Lung (tissue), 12 donors: ENCODE results near the gene CCDC14. TPM values are rescaled to one million over a fixed set of nuclear protein-coding genes. Genes with fewer than 3 reads are reported as not detected.

Experiments used
- ATAC-seq: fragments of 200-7000 bp; cut with Tn5 transposase; one replicate; pipeline ENCODE4 v1.9.1; 2020; ENCODE audit warnings: moderate number of reproducible peaks; ENCODE audit not compliant: insufficient read depth, low FRiP score
- DNase-seq, 3 donors: peaks; one replicate each; pipeline ENCODE4 v3.0.0-alpha.2; 2013 to 2017
- H3K27ac ChIP-seq, 2 donors: one replicate each; pipeline ENCODE4 v1.5.1; 2013; ENCODE audit warnings: mild to moderate bottlenecking in 2 of 2, moderate library complexity in 2 of 2, control low read depth in 1 of 2, inconsistent platforms in 1 of 2, low read depth in 1 of 2, low read length in 1 of 2
- H3K27me3 ChIP-seq, 3 donors: one replicate each; pipeline ENCODE4 v1.5.1; 2013; ENCODE audit warnings: low read length in 2 of 3; ENCODE audit not compliant: control insufficient read depth in 3 of 3, insufficient read depth in 3 of 3
- H3K36me3 ChIP-seq, 4 donors: one replicate each; pipeline ENCODE4 v1.5.1; 2013; ENCODE audit warnings: low read length in 4 of 4, mild to moderate bottlenecking in 1 of 4, moderate library complexity in 1 of 4; ENCODE audit not compliant: control insufficient read depth in 4 of 4, insufficient read depth in 4 of 4
- H3K4me1 ChIP-seq, 5 donors: one replicate each; pipeline ENCODE4 v1.5.1; 2013; ENCODE audit warnings: low read length in 5 of 5, mild to moderate bottlenecking in 2 of 5, moderate library complexity in 1 of 5; ENCODE audit not compliant: control insufficient read depth in 5 of 5, insufficient read depth in 5 of 5
- H3K4me3 ChIP-seq: one replicate; pipeline ENCODE4 v1.5.1; 2013; ENCODE audit warnings: mild to moderate bottlenecking, control low read depth, moderate library complexity
- H3K9ac ChIP-seq, 2 donors: one replicate each; pipeline ENCODE4 v1.5.1; 2013; ENCODE audit warnings: low read length in 2 of 2, control low read depth in 1 of 2; ENCODE audit not compliant: insufficient read depth in 1 of 2
- H3K9me3 ChIP-seq, 4 donors: one replicate each; pipeline ENCODE4 v1.5.1; 2013; ENCODE audit warnings: low read length in 3 of 4, mild to moderate bottlenecking in 1 of 4, moderate library complexity in 1 of 4; ENCODE audit not compliant: control insufficient read depth in 4 of 4, insufficient read depth in 3 of 4
- CTCF ChIP-seq: IDR thresholded peaks from 2 replicates; pipeline ENCODE4 v1.5.1; 2012; ENCODE audit warnings: mild to moderate bottlenecking; ENCODE audit errors: control extremely low read depth, extremely low read depth
- WGBS, 2 donors: extraction: QIAGEN DNeasy Blood & Tissue Kit; methylation state at CpG; one replicate each; pipeline ENCODE4 v1.1.7; 2013; 5-methylcytosine and 5-hydroxymethylcytosine counted together
- polyA plus RNA-seq, 2 donors: library from polyadenylated mRNA; stranded (reverse); fragments of 200-250 nt; gene quantifications; one replicate each; pipeline ENCODE4 v1.2.1, GENCODE V29; 2013
- total RNA-seq, 2 donors: library from RNA; depleted of rRNA in 1 of 2; stranded (reverse); fragments of >200 nt in 1 of 2; gene quantifications; one replicate each; pipeline ENCODE4 v1.2.1, GENCODE V29; 2014 to 2021
- donor health status: control.
- donor health status: control.
- donor health status: Bipolar disorder and iron deficiency.
- donor health status: healthy.
- donor health status: DM: yes; HTN: yes; CAD: no.

CCDC14 gene
- total and polyA plus RNA-seq, 4 donors = 12.5 to 121 (median 36.6) TPM

DNA sequence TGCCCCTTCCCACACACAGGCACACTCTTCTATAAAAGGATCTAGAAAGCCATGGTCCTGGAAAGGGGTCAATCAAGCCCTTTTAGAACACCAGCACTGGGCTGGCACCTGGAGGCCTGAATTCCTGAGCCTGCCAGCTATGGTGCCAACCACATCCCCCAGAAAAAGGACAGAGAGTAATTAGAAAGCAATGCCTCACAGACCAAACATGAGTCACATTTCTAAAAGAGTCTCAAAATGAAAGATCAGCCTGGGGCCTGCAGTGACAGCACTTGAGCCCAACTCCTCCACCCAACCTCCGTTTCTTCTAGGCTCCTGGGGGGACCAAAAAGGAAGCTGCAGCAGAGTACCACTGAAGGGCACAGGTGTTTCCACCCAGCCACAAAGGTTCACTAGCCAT lies 91.0 kb downstream of the CCDC14 start:
- Histone ChIP-seq H3K4me3 (no peak overlapping the region), H3K4me1 (no peaks in the 10 kb centered on the region), H3K9ac (no peak overlapping the region), H3K27ac (no peak overlapping the region), H3K27me3 (no peaks in the 10 kb centered on the region), H3K36me3 (peaks cover 0 to 19% (median under 1%) of the 10 kb centered on the region in 4 donors), H3K9me3 (peaks cover 0 to 4% (median 0%) of the 10 kb centered on the region in 4 donors)
- no peak for ATAC-seq
- no peak for DNase-seq
- 75 to 82% methylated on average over 1 of the region's 1 CpG for WGBS, 2 donors
- no peak for TF ChIP-seq CTCF

DNA sequence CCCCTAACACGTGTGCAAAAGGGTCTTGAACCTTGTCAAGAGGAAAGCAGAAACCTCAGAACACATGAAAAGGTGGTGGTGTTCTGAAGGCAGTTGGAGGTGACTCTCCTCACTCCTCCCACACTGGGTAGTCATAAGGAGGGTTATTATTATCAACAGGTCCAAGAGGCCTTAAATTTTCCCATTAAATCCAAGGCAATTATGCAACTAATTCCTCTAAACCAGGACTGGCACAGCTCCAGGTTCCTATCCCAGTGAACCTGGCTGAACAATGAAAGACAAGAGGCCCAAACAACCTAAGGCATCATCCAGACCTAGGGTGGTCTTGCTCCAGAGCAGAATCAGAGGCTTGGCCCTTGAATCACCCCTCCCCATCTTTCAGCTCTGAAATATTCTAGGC lies 91.9 kb downstream of the CCDC14 start:
- Histone ChIP-seq H3K27ac (no peak overlapping the region), H3K4me1 (no peaks in the 10 kb centered on the region), H3K36me3 (peaks cover 0 to 11% (median 0%) of the 10 kb centered on the region in 4 donors), H3K9ac (no peak overlapping the region), H3K9me3 (peaks cover 0 to 4% (median 0%) of the 10 kb centered on the region in 4 donors), H3K4me3 (no peak overlapping the region), H3K27me3 (no peaks in the 10 kb centered on the region)
- DNase-seq (no peak), ATAC-seq (no peak)
- no peak for TF ChIP-seq CTCF
- 71 to 83% methylated on average over 1 of the region's 1 CpG for WGBS, 2 donors

DNA sequence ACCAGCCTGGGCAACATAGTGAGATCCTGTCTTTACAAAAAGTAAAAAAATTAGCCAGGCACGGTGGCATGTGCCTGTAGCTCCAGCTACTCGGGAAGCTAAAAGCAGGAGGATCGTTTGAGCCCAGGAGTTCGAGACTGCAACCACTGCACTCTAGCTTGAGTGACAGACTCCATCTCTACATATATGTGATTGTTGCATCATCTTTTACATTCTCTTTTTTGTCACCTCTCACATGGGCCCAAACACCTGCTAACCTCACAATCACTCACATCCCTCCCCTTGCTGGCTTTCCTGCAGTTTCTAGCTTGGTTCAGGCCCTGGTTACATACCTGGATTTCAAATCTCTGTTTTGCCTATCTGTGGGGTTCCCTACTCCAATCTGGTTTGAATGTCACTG lies 96.3 kb downstream of the CCDC14 start:
- ATAC-seq = no peak
- Histone ChIP-seq H3K9me3 (peaks cover 0 to 4% (median 0%) of the 10 kb centered on the region in 4 donors), H3K4me1 (no peaks in the 10 kb centered on the region), H3K27me3 (no peaks in the 10 kb centered on the region), H3K9ac (no peak overlapping the region), H3K4me3 (no peak overlapping the region), H3K36me3 (peaks cover 0 to 7% (median 0%) of the 10 kb centered on the region in 4 donors), H3K27ac (no peak overlapping the region)
- no peak for TF ChIP-seq CTCF
- no peak for DNase-seq
- 94 to 95% methylated on average over 4 of the region's 4 CpGs for WGBS, 2 donors

Other genes with a start within 250 kb of the CCDC14 start
- gene MYLK, start 76.9 kb downstream of the CCDC14 start, total RNA-seq = 100 to 1,000 TPM; 172 to 324 TPM
- gene MYLK, start 76.9 kb downstream of the CCDC14 start, polyA plus RNA-seq = 10 to 100 TPM; 23.3 to 51.9 TPM
- not detected for gene ROPN1, start 30.9 kb upstream of the CCDC14 start, total RNA-seq
- gene ROPN1, start 30.9 kb upstream of the CCDC14 start, polyA plus RNA-seq = not detected
- 10 to 100 TPM; 29.9 to 44.9 TPM for gene KALRN, start 72.1 kb upstream of the CCDC14 start, total RNA-seq
- gene KALRN, start 72.1 kb upstream of the CCDC14 start, polyA plus RNA-seq = 1 to 10 TPM; 5.2 to 5.9 TPM